Measurements from ENCODE around the gene SCMH1.

The SCMH1 gene

DNA sequence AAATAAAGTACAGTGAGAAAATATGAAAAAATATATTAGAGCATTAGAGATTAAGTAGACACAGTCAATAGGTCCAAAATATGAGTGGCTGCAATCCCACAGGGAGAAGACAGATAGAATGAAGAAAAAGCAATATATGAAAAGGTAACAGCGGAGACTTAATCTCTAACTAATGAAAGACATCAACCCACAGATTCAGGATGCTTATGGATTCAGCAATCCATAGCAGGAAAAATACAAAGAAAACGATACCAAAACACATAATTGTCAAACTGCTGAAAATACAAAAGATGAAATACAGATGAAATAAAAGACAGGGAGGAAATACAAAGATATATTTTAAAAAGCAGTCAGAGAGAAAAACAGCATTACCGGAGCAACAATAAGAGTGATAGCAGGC lies 163.9 kb downstream of the SCMH1 start:
- no peak for DNase-seq

DNA sequence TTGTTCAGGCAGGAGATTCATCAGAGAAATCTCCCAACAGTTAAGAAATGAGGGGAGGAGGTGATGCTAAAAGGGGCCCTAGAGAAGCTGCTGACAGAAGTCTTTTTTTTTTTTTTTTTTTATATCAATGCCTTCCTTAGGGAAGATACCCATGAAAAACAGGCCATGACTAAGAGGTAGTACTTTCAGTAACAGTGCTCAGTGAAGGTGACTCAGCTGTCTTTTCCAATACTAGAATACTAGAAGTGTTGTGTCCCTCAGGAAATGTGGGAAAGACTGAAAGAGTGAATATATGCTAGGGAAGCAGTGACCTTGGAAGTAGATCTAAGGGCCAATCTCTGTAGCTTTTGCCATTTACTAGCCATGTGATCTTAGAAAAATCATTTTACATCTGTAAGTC lies 168.1 kb downstream of the SCMH1 start:
- DNase-seq: no peak

GRCh38 chr1:41072051-41072450 lies 170.1 kb downstream of the SCMH1 start:
- no peak for DNase-seq

GRCh38 chr1:41056907-41057306 lies 185.2 kb downstream of the SCMH1 start:
- DNase-seq: no peak

- no peak for DNase-seq
Measured at GRCh38 chr1:41053316-41053715, 188.8 kb downstream of the SCMH1 start.

DNA sequence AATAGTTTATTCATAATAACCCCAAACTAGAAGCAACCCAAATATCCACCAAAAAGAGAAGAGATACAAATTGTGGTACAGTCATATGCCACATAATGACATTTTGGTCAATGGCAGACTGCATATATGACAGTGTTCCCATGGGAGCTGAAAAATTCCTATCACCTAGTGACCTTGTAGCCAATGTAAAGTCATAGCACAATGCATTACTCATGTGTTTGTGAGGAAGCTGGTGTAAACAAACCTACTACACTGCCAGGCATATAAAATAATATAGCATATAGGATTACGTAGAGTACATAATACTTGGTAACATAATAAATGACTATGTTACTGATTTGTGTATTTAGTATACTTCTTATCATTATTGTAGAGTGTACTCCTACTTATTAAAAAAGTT lies 191.1 kb downstream of the SCMH1 start:
- DNase-seq: no peak

- DNase-seq: no peak
Measured at GRCh38 chr1:41048540-41048939, 193.6 kb downstream of the SCMH1 start.

- no peak for DNase-seq
Measured at GRCh38 chr1:41046347-41046775, 195.7 kb downstream of the SCMH1 start.

- no peak for DNase-seq
Measured at GRCh38 chr1:41045740-41046139, 196.4 kb downstream of the SCMH1 start.

- DNase-seq: no peak
Measured at GRCh38 chr1:41044187-41044586, 197.9 kb downstream of the SCMH1 start.

DNA sequence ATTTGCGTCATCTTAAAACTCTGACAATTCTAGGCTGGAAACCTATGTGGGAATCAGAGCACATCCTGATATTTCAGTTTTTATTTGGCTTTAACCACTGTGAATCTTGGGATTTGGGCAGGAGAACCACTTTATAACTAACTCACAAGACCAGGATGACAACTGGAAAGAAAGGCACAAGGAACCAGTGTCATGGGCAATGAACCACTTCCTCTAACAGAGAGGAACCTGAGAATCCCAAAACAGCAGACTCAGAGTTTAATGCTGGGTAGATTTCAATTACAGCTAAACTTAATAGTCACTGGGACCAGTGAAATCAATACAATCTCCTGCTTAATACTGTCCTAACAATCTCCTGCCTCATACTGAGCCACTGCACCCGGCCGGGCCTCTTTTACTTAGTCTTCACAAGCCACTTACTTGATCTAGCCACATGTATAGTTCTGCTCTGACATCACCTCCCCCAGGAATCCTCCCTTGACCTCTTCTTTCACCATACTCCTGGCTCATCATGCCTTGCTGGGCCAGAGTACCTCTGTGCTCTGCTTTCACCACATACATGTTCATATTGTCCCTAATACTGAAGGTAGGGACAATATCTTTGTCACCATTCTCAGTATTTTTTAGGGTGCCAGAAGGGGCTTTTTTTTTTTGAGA lies 200.4 kb downstream of the SCMH1 start:
- no peak for DNase-seq

DNA sequence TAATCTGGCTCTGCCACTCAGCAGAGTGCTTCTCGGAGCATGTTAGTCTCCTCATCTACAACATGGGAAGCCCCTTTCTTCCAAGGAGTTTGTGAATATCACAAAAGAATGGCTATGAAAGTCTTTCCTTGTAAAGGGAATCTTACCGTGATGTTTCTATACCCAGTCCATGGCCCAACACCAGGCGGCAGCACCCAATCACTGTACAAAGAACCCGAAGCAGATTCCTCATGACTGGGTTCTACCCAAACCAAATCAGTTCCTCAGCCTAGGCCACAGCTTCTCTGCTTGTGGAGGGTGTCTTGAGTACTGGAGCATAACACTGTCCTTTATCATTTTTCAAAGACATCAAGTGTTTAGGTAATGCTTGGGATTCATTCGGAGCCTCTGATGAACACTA lies 204.0 kb downstream of the SCMH1 start:
- no peak for DNase-seq

- no peak for DNase-seq
Measured at GRCh38 chr1:41037116-41037903, 204.8 kb downstream of the SCMH1 start.

GRCh38 chr1:41033272-41033671 lies 208.8 kb downstream of the SCMH1 start:
- DNase-seq: no peak

DNA sequence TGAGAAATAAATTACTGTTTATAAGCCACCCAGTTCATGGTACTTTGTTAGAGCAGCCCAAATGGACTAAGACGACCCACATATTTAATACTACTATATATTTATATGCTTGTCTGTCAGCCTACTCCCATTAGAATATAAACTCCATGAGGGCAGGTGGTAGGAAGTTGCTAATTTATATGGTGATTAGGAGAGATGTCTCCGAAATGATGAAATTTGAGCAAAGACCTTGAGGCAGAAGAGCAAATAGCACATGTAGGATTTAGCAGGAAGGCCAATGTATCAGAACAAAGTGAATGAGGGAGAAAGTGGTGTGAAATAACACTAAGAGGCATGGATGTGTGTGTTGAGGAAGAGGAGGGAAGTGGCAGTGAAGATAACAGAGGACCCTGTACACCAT lies 210.0 kb downstream of the SCMH1 start:
- no peak for DNase-seq

GRCh38 chr1:41030872-41031616 lies 211.1 kb downstream of the SCMH1 start:
- no peak for DNase-seq

GRCh38 chr1:41028034-41028642 lies 214.0 kb downstream of the SCMH1 start:
- no peak for DNase-seq

DNA sequence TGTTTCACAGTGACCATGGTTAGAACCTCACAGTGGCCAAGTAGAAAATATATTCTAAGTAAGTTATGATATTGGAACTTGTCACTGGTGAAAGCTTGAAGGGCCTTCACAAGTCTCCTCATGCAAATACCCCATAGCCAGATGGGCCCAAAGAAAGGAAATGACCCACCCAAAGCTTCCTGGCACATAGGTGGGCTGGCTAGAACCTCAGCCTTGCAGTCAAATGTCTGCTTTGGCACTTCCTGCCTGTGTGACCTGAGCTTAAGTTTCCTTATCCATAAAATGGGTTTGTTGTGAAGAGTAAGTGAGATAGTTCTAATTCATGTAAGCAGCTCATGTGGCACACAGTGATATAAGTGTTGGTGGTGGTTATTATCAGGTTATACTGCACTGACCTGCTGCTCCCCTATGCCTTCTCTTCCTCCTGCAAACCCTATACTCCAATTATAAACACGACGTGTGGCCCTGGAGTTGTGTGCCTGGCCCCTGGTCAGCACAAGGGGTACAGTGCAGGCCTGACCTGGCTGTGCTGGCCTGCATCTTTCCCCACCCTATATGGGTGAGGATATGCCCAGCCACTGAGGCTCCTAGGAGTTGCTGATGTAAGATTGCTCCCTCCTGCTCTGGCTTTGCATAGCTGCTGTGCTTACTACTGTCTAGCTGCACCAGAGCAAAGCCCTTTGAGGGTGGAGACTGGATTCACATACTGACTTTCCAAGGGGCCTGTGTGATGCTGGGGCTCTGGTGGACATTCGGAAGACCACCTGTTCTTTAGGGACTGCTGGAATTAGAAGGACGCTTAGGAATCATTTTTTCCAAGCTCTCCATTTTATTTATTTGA lies 215.9 kb downstream of the SCMH1 start:
- no peak for DNase-seq

DNA sequence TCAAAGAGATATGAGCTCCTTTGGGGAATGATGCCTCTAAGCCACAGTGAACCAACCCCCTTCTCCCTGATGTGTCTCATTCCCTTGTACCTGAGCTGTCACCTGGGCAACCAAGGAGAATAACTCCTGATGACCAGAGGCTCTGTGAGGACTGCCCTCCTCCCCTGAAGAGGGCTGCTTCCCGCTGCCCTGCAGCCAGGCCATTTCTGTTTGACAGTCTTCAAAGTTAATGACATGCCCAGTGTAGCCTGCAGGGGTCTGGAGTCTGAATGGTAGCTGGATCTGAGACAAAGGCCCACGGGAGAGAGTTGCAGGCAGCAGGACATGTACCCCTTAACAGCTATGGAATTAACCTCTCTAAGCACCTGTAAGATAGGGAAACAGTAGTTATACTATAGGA lies 217.2 kb downstream of the SCMH1 start:
- DNase-seq: no peak

GRCh38 chr1:41023279-41023990 lies 218.7 kb downstream of the SCMH1 start:
- no peak for DNase-seq

DNA sequence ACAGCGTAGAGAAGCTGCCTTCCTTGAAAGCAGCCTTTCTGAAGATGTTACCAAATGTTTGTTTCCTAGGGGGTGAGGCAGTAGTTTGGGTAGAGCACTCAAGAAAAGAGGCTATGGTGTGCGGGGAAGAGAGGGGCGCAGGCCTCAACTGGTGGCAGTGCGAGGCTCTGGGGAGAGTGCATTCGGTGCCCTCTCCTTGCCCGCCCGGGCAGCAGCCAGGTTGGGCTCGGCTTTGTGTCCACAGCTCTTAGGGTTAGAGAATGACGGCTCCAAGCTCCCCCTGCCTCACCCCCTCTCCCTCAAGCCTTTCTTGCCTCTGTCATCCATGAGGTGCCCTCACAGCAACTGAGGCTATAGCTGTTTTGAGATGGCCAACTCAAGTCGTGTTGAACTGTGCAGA lies 219.7 kb downstream of the SCMH1 start:
- DNase-seq: no peak
